IPS DF 4.7 (cell line): ENCODE measurements around the gene LTV1.

ENCODE experiments used
- DNase-seq: peaks from one replicate; pipeline ENCODE4 v3.0.0-alpha.2; 2013; ENCODE audit warnings: low spot score; ENCODE audit errors: extremely low read depth

Gene LTV1

DNA sequence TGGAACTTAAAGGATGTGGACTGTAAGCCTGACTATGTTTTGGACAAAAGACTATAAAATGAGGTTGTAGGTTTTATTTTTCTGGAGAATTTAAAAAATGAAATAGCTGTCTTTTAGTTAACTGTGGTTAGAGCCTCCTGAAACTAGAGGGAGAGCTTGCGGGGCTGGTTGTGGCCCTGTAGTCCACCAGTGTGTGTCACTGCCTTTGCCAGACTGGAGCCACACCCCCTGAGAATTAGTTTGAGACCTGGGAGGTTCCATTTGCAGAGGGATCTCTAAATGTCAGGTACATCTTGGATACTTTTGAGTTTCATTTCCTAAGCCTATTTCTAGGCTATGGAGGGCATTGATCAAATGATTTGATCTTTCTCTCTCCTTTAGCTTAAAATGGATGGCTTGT, 42.0 kb downstream of the LTV1 start:
- DNase-seq = no peak

DNA sequence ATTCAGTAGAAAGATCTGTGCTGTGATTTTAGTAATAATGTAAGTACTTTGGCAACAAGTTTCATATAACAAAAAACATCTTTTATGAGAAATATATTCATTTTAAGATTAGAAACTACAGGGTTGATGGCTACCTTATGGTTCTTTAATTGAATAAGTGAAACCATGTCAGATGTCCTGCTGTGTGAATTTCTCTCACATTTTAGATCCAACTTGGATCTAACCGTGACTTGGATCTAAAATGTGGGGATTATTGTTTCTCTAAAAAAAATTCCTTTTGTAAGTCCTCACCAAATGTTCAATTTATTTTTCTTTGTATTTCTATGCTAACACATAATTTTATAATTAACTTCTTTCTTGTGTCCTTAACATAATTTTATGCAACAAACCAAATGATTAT, 51.5 kb downstream of the LTV1 start:
- DNase-seq = no peak

GRCh38 chr6:143896126-143896860, 53.2 kb downstream of the LTV1 start:
- no peak for DNase-seq

- DNase-seq = no peak
These were observed 57.2 kb downstream of the LTV1 start for GRCh38 chr6:143900358-143900757.

DNA sequence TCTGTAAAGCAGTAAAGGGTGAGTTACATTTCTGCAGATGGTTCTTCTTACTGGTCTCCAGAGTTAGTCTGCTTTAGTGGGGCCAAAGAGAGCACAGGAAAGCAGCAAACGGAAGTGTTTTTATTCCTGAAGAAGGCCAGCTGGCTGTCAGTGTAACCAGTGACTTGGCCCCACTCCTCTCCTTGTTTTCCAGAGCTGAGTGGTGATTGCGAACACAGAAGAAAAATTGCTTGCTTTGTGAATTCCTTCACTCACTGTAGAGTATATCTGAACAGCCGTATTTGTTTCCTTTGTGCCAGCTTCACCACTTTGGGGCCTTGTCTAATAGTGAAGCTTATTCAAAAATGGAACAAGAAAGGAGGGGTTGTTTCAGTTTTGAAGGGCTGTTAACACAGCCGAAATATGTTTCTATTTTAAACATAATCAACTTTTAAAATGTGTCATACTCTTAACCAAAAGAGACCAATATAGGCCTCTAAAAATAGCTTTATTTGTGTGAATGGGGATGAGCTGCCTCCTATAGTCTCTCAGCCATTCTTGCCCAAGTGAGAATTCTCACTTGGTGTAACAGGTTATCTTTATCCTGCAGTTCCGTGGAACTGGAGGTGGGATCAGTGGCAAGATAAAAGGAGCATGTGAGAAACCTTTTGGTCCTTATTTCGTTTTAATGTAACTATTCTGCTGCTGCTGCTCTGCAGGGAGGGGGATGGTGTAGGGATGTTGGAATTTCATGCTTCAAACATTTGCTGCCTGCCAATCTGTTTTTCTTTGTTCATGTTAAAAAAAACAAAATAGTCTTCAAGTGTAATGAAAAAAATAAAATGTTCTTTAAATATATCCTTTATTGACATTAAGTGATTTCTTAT, 59.0 kb downstream of the LTV1 start:
- no peak for DNase-seq

DNA sequence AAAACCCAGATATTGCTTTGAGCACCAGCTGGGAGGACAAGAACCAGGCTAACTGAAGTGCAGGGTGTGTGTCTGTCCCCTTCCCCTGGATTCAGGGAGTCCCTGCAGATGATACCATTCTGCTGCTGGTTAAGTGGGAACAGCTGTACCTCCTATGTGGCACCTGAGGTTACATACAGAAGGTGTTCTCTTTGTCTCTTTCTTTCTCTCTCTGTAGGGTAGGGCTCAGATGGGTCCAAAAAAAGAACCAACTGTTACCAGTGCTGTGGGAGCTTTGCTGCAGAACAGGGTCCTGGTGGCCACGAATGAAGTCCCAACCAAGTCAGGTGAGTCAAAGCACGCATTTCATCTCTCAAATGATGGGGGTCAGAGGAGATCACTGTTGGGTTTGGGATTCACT, 59.7 kb downstream of the LTV1 start:
- DNase-seq = no peak

DNA sequence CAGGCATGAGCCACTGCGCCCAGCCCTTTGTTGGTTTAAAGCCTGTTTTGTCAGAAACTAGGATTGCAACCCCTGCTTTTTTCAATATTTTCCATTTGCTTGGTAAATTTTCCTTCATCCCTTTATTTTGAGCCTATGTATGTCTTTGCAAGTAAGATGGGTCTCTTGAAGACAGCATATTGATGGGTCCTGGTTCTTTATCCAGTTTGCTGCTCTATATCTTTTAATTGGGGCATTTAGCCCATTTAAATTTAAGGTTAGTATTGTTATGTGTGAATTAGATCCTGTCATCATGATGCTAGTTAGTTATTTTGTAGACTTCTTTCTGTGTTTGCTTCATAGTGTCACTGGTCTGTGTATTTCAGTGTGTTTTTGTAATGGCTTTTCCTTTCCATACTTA, 67.9 kb downstream of the LTV1 start:
- DNase-seq = no peak

GRCh38 chr6:143912671-143913070, 69.5 kb downstream of the LTV1 start:
- no peak for DNase-seq
